ENCODE results near the gene WDR33.

Gene WDR33

GRCh38 chr2:127670055-127670956, 140.7 kb downstream of the WDR33 start:
- DNase-seq, result peak; percentile 35

- DNase-seq, result no peak
These were observed 141.9 kb downstream of the WDR33 start for GRCh38 chr2:127669056-127669455.

GRCh38 chr2:127665267-127665893, 145.6 kb downstream of the WDR33 start:
- DNase-seq, result no peak

DNA sequence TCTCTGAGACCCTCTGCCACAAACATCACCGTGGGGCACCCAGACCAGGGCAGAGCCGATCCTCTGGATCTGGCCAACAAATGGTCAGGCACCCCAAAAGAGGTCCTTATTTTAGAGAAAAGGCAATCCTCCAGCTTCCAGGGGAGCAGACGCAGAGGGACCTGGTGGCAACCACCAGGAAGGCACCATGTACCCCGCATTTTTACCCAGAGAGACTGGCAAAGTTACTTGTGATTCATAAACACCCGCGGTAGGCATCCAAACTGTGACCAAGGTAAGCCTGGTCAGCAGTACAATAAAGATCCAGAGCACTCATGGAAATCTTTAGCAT, 146.1 kb downstream of the WDR33 start:
- DNase-seq, result no peak

- no peak for DNase-seq
These were observed 146.7 kb downstream of the WDR33 start for GRCh38 chr2:127664065-127664894.

- DNase-seq, result no peak
These were observed 147.4 kb downstream of the WDR33 start for GRCh38 chr2:127663566-127664064.

DNA sequence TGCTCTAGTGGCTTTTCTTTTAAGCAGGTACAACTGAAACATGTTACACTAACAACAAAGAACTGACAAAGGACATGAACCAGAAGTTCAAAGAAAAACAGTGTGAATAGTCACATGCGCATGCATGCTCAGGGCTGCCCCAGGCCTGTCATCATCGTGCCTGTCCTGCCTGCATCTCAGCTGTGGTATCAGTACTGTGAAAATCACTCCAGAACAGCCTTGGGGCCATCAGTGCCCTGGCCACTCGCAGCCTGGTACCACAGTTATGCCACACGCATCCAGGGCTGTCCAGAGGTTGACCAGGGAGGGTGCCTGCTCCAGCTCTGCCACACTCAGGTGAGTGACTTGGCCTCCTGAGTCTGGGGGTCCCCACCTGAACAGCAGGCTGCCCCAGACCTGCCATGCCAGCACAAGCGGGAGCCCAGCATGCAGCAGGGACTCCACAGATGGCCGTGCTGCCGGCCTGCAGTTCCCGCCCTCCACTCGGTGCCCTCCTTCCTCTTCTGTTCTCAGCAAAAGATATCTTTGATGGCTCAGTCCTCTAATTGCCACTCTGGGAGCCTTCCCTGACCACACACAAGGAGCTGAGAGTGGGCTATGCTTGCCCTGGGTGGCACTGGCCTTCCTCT, 147.9 kb downstream of the WDR33 start:
- no peak for DNase-seq

DNA sequence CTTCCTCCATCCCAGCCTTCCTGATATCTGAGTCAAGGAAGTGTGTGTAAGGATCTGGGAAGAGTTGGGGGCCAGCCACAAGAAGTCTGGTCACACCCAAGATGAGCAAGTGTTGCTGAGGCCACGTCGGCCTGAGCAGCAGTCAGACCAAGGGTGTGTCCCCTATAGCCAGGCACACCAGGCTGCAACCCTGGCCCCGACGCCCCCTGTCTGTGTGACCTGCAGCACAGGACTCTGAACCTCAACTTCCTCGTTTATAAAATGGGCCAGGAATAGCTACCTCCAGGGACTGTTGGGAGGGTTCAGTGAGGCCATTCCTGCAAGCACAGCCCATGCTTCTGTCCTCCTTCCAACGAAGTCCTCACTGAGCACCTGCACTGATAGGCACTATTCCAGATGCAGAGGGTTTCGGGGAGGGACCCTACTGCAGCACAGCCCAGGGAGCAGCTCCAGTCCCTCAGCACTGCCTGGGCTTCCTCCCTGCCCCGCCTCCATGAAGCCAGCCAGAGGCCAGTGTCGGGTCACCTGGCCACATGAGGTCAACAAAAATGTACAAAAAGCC, 148.9 kb downstream of the WDR33 start:
- DNase-seq, result peak; percentile 60

DNA sequence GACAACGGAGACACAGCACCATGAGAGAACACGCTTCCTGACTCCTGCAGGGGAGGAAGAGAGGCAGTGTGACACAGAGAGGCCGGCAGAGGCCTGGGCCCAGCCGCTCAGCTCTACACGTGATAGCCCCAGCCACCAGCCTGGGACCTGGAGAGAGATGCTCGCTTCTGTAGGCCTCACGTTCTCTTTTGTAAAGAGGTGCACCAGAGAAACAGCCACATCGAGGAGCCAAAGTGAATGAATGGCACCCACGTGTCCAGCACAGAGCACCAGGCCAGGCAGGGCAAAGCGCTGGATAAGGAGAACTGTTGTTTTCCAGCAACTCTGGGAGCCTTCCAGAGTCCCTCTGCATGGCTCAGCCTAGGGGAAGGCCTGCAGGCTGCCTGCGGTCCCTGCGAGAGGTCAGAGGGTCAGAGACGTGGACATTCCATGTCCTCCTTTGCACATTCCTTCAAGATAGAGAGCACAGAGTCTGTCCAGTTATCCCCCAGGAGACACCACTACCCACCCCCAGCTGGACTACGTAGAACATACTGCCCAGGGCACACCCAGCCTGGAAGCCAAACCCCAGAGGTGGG, 149.8 kb downstream of the WDR33 start:
- DNase-seq, result peak; percentile 18

GRCh38 chr2:127660291-127660578, 150.7 kb downstream of the WDR33 start:
- no peak for DNase-seq

- no peak for DNase-seq
These were observed 151.3 kb downstream of the WDR33 start for GRCh38 chr2:127659408-127660290.

GRCh38 chr2:127658641-127659407, 152.1 kb downstream of the WDR33 start:
- no peak for DNase-seq

DNA sequence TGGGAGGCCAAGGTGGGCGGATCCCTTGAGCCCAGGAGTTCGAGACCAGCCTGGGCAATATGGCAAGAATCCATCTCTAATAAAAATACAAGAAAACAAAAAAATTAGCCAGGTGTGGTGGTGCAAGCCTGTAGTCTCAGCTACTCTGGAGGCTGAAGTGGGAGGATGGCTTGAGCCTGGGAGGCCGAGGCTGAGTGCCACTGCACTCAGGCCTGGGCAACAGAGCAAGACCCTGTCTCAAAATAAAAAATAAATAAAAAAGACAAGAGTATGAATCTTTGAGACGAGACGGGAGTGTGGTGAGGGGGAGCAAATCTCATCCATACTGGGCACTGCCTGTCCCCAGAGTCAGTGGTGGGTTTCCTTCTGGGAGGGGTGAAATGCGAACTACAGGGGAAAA, 152.8 kb downstream of the WDR33 start:
- no peak for DNase-seq

DNA sequence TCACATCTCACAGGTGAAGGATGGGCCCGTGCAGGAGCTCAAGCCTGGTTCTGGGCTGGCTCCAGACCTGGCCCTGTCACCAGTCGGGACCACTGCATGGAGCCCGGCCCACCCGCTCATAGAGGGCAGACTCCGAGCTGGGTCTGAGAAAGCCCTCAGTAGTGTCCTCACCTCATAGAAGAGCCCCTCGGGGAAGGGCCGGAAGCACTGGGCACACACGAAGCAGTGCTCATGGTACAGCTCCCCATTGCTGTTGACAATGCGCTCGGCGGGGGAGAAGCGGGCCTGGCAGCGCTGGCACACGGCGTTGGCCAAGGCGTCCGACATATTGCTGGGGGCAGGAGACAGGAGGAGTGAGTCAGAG, 153.8 kb downstream of the WDR33 start:
- no peak for DNase-seq

- no peak for DNase-seq
These were observed 154.3 kb downstream of the WDR33 start for GRCh38 chr2:127656569-127657231.

GRCh38 chr2:127655209-127656073, 155.5 kb downstream of the WDR33 start:
- DNase-seq, result no peak

DNA sequence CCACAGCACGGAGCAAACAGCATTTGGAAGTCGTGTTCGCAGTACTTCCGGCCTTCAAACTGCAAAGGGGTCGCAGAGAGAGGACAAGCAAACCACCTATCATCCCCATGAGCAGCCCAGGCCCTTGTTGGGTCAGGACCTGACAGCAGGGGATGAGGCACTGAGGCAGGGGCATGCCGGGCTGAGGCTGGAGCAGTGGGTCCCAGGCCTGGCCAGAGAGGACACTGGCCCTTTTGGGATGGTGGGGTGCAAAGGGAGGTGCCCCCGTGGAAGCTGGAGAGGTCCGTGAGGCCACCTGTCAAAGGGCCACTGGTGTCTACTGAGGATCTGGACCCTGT, 156.2 kb downstream of the WDR33 start:
- no peak for DNase-seq

DNA sequence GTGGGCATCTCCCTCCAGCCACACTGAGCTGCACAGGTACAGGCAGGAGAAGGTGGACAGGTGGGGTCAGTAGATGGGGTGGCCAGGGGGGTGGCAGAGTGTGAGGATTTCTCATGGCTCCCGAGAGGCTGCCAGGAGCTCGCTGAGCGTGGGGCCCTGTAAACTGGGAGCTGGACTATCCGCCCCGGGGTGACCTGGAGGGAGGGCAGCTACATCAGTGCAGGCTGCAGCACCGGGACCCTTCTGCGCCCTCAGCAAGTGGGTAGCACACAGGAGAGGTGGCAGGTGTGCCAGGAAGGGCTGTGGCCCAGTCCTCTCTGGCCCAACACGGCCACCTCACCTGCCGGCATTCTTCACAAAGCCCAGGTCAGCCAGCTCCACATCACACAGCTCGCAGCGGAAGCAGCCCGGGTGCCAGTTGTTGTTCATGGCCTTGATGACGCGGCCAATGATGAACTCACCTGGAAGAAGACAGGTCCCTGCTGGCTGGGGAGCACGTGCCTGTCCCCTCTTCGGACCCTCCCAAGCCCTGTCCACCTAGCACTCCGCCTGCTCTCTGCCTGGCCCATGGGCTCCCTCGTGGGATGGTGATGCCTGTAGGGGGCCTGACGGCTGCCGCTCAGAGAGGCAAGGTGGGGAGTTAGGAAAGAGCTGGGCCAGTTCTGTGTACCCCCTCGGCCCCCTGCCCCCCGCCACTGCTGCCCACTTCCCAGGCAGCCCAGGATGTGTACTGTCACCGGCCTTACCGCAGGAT, 156.7 kb downstream of the WDR33 start:
- DNase-seq, result no peak

Measured in fibroblast of skin of back (primary cell).